Keratinocyte (primary cell): ENCODE results near the gene VTI1A. TPM values are rescaled to one million over a fixed set of nuclear protein-coding genes. Genes with fewer than 3 reads are reported as not detected.

Source experiments
- DNase-seq: peaks from one replicate; pipeline ENCODE4 v3.0.0-alpha.2; 2011; ENCODE audit warnings: low read depth, missing footprints, low spot score
- FAIRE-seq: peaks from 2 replicates; lab custom pipeline; 2011; peaks lifted over from hg19 to GRCh38; lab: Jason Lieb, UNC
- H2AFZ ChIP-seq: 2 replicates; pipeline ENCODE4 v1.6.0; 2012; ENCODE audit warnings: low read length, control low read depth, inconsistent platforms; ENCODE audit not compliant: control insufficient read depth
- H3K27ac ChIP-seq: 2 replicates; pipeline ENCODE4 v1.5.1; 2011; ENCODE audit warnings: low read length; ENCODE audit not compliant: control insufficient read depth, insufficient read depth
- H3K27me3 ChIP-seq: 3 replicates; pipeline ENCODE4 v1.6.0; 2011; ENCODE audit warnings: low read length; ENCODE audit not compliant: control insufficient read depth, insufficient read depth; ENCODE audit errors: extremely low read depth
- H3K36me3 ChIP-seq, 2 experiments: 2 replicates in 1 of 2; 3 replicates in 1 of 2; pipeline ENCODE4 v1.5.1; 2011; ENCODE audit warnings: low read length in 2 of 2, mild to moderate bottlenecking in 1 of 2; ENCODE audit not compliant: control insufficient read depth in 2 of 2, insufficient read depth in 2 of 2; ENCODE audit errors: extremely low read depth in 1 of 2
- H3K4me1 ChIP-seq: 3 replicates; pipeline ENCODE4 v1.5.1; 2011; ENCODE audit warnings: low read length; ENCODE audit not compliant: control insufficient read depth, insufficient read depth; ENCODE audit errors: extremely low read depth
- H3K4me2 ChIP-seq: 3 replicates; pipeline ENCODE4 v1.6.0; 2011; ENCODE audit warnings: low read depth, low read length; ENCODE audit not compliant: control insufficient read depth, insufficient read depth; ENCODE audit errors: extremely low read depth
- H3K4me3 ChIP-seq, 3 experiments: fragments of 200-600 bp in 1 of 3; sonication (generic) in 1 of 3; 2 replicates in 2 of 3; 3 replicates in 1 of 3; pipeline ENCODE4 v1.5.1; 2011 to 2016; ENCODE audit warnings: low read length in 3 of 3, mild to moderate bottlenecking in 3 of 3, control low read depth in 2 of 3, inconsistent platforms in 1 of 3, low read depth in 1 of 3, mixed read lengths in 1 of 3, mixed run types in 1 of 3, moderate library complexity in 1 of 3; ENCODE audit not compliant: control insufficient read depth in 2 of 3, insufficient read depth in 2 of 3; ENCODE audit errors: extremely low read depth in 1 of 3
- H3K79me2 ChIP-seq: 2 replicates; pipeline ENCODE4 v1.6.0; 2012; ENCODE audit warnings: low read length; ENCODE audit not compliant: control insufficient read depth, insufficient read depth
- H3K9ac ChIP-seq: 3 replicates; pipeline ENCODE4 v1.6.0; 2011; ENCODE audit warnings: low read length; ENCODE audit not compliant: control insufficient read depth, insufficient read depth; ENCODE audit errors: extremely low read depth
- H3K9me1 ChIP-seq: 3 replicates; pipeline ENCODE4 v1.6.0; 2011; ENCODE audit warnings: low read length; ENCODE audit not compliant: control insufficient read depth, insufficient read depth; ENCODE audit errors: extremely low read depth
- H3K9me3 ChIP-seq: 2 replicates; pipeline ENCODE4 v1.5.1; 2012; ENCODE audit warnings: low read depth, low read length; ENCODE audit not compliant: control insufficient read depth
- H4K20me1 ChIP-seq: 3 replicates; pipeline ENCODE4 v1.6.0; 2011; ENCODE audit warnings: low read length; ENCODE audit not compliant: control insufficient read depth, insufficient read depth; ENCODE audit errors: extremely low read depth
- CTCF ChIP-seq, 3 experiments: IDR thresholded peaks in 1 of 3; conservative IDR thresholded peaks in 1 of 3; optimal IDR thresholded peaks in 1 of 3; 2 replicates in 2 of 3; 3 replicates in 1 of 3; pipeline versions ENCODE3 to v1.5.1; 2011; ENCODE audit warnings: low read length in 3 of 3, mild to moderate bottlenecking in 3 of 3, moderate library complexity in 2 of 3, control low read depth in 1 of 3, inconsistent platforms in 1 of 3; ENCODE audit not compliant: insufficient read depth in 2 of 3; ENCODE audit errors: extremely low read depth in 1 of 3
- EZH2 ChIP-seq: IDR thresholded peaks from one replicate; pipeline ENCODE4 v1.6.1; 2012; ENCODE audit warnings: inconsistent platforms, mild to moderate bottlenecking, low read length, moderate library complexity
- dilution Hi-C: fragments of 300-500 bp; cut with MboI; formaldehyde crosslinking; loops from one replicate; pipeline ENCODE4 v1.7.0; 2020; ENCODE audit warnings: low sequenced_read_pairs; ENCODE audit not compliant: extremely low pct_ligation_motif_present
- polyA plus RNA-seq, 5 experiments: library from polyadenylated mRNA; depleted of rRNA in 3 of 5; stranded (reverse) in 3 of 5; stranded (forward) in 1 of 5; unstranded in 1 of 5; fragments of >200 nt; gene quantifications; 1 replicate in 1 of 5; 2 replicates in 3 of 5; 3 replicates in 1 of 5; pipeline versions ENCODE4 v1.2.1 to v1.2.3, GENCODE V29; 2011 to 2012; ENCODE audit warnings: missing spikeins in 2 of 5, low read depth in 1 of 5, low replicate concordance in 1 of 5

Gene VTI1A
- polyA plus RNA-seq, 1 donor (not counting 4 experiments of a cell fraction or from before 2014, with no cell fraction given), result 18.5 TPM

- TF ChIP-seq CTCF (optimal IDR thresholded peaks at IDR 0.05 in 1 of 3, IDR thresholded peaks at IDR 0.05 in 1 of 3, conservative IDR thresholded peaks at IDR 0.05 in 1 of 3; ENCODE audit: extremely low read depth in 1 of 3, insufficient read depth in 2 of 3, low read length in 3 of 3) (no peak), EZH2 (no peak)
These were observed 342.2 kb downstream of the VTI1A start for GRCh38 chr10:112789248-112789647.

GRCh38 chr10:112790030-112790429 lies 343.0 kb downstream of the VTI1A start:
- FAIRE-seq, result no peak
- Histone ChIP-seq H3K4me2 (no peak overlapping the region), H3K9ac (no peak overlapping the region), H3K27me3 (no peaks in the 10 kb centered on the region), H3K9me3 (no peaks in the 10 kb centered on the region), H3K36me3 (no peaks in the 10 kb centered on the region), H3K4me1 (peaks cover 17% of the 10 kb centered on the region), H3K4me3 (no peak overlapping the region), H3K79me2 (no peaks in the 10 kb centered on the region), H2AFZ (no peak overlapping the region), H4K20me1 (no peaks in the 10 kb centered on the region), H3K27ac (no peak overlapping the region), H3K9me1 (no peaks in the 10 kb centered on the region)
- dilution Hi-C loops, result no loop called here
- no peak for DNase-seq
- TF ChIP-seq CTCF (optimal IDR thresholded peaks at IDR 0.05 in 1 of 3, IDR thresholded peaks at IDR 0.05 in 1 of 3, conservative IDR thresholded peaks at IDR 0.05 in 1 of 3; ENCODE audit: extremely low read depth in 1 of 3, insufficient read depth in 2 of 3, low read length in 3 of 3) (no peak), EZH2 (no peak)

More at GRCh38 chr10:112789248-112789647, 342.2 kb downstream of the VTI1A start:
- no peak overlapping the region for H2AFZ ChIP-seq
- no peak for DNase-seq
- no peaks in the 10 kb centered on the region for H3K36me3 ChIP-seq
- FAIRE-seq, result no peak
- no peaks in the 10 kb centered on the region for H3K9me3 ChIP-seq
- no peak overlapping the region for H3K27ac ChIP-seq
- dilution Hi-C loops, result no loop called here
- no peak overlapping the region for H3K9ac ChIP-seq
- H3K4me3 ChIP-seq, result no peak overlapping the region
- H4K20me1 ChIP-seq, result no peaks in the 10 kb centered on the region
- H3K9me1 ChIP-seq, result no peaks in the 10 kb centered on the region
- no peaks in the 10 kb centered on the region for H3K79me2 ChIP-seq
- peaks cover 17% of the 10 kb centered on the region for H3K4me1 ChIP-seq
- H3K4me2 ChIP-seq, result no peak overlapping the region
- H3K27me3 ChIP-seq, result no peaks in the 10 kb centered on the region
